HepG2 (cell line): Measurements from ENCODE around the gene CSNK1D. TPM values are rescaled to one million over a fixed set of nuclear protein-coding genes. Genes with fewer than 3 reads are reported as not detected.
A peak's percentile ranks its signal among the peaks of the same experiment; 100 is the strongest.

Experiments
- HNRNPH1 ChIP-seq: fragments of 200-400 bp; formaldehyde crosslinking; optimal IDR thresholded peaks from 2 replicates; pipeline ENCODE3; 2017; ENCODE audit warnings: mild to moderate bottlenecking, low read depth, low read length
- MXD4 ChIP-seq: IDR thresholded peaks from 2 replicates; pipeline ENCODE4 v1.6.1; 2016; ENCODE audit warnings: mild to moderate bottlenecking, missing biosample characterization, missing genetic modification reagents
- RELA ChIP-seq: sonication (generic); formaldehyde crosslinking; IDR thresholded peaks from 2 replicates; pipeline ENCODE4 v1.4.0; 2020; ENCODE audit warnings: missing genetic modification reagents
- SMAD9 ChIP-seq: sonication (generic); formaldehyde crosslinking; IDR thresholded peaks from 2 replicates; pipeline ENCODE4 v1.5.1; 2020; ENCODE audit warnings: mild to moderate bottlenecking, missing genetic modification reagents
- ZBTB38 ChIP-seq: sonication (generic); formaldehyde crosslinking; IDR thresholded peaks from 2 replicates; pipeline ENCODE4 v1.5.1; 2020; ENCODE audit warnings: mild to moderate bottlenecking, missing genetic modification reagents
- ZC3H4 ChIP-seq: sonication (generic); formaldehyde crosslinking; IDR thresholded peaks from 2 replicates; pipeline ENCODE4 v1.4.0; 2020; ENCODE audit warnings: missing genetic modification reagents, borderline replicate concordance
- ZNF256 ChIP-seq: sonication (generic); formaldehyde crosslinking; conservative IDR thresholded peaks from 2 replicates; pipeline ENCODE4 v1.4.0; 2020; ENCODE audit warnings: missing genetic modification reagents
- ZNF501 ChIP-seq: sonication (generic); formaldehyde crosslinking; IDR thresholded peaks from 2 replicates; pipeline ENCODE4 v1.5.1; 2020; ENCODE audit warnings: mild to moderate bottlenecking, moderate library complexity, missing genetic modification reagents
- polyA plus RNA-seq, 8 experiments: library from polyadenylated mRNA; depleted of rRNA in 3 of 8; stranded (reverse) in 7 of 8; unstranded in 1 of 8; fragments of >200 nt; fragmentation: Illumina TruSeq in 4 of 8; extraction: Trizol in 4 of 8; gene quantifications; 2 replicates each; pipeline versions ENCODE4 v1.2.1 to v1.2.3, GENCODE V29; 2011 to 2016; ENCODE audit warnings: low read depth in 4 of 8, missing spikeins in 1 of 8, mixed read lengths in 1 of 8; ENCODE audit not compliant: insufficient read depth in 1 of 8
- total RNA-seq, 5 experiments: library from RNA; depleted of rRNA; stranded (reverse); fragments of >200 nt; fragmentation: Illumina TruSeq; extraction: Trizol; gene quantifications; 2 replicates each; pipeline ENCODE4 v1.2.3, GENCODE V29; 2016; ENCODE audit warnings: low read depth in 1 of 5
- TF ChIP-seq, protein P1 (sequence below): sonication (generic); formaldehyde crosslinking; IDR thresholded peaks from 2 replicates; pipeline ENCODE4 v1.4.0; 2020; ENCODE audit warnings: missing genetic modification reagents
- TF ChIP-seq, protein P2 (sequence below): sonication (generic); formaldehyde crosslinking; IDR thresholded peaks from 2 replicates; pipeline ENCODE4 v1.4.0; 2020; ENCODE audit warnings: mild to moderate bottlenecking, missing genetic modification reagents
- TF ChIP-seq, protein P3 (sequence below): sonication (generic); formaldehyde crosslinking; IDR thresholded peaks from 2 replicates; pipeline ENCODE4 v1.8.0; 2022; ENCODE audit warnings: mild to moderate bottlenecking, missing genetic modification reagents, borderline replicate concordance
- TF ChIP-seq, protein P4 (sequence below): sonication (generic); formaldehyde crosslinking; IDR thresholded peaks from 2 replicates; pipeline ENCODE4 v1.8.1; 2023; ENCODE audit warnings: missing genetic modification reagents, mild to moderate bottlenecking, borderline replicate concordance
- TF ChIP-seq, protein P5 (sequence below): sonication (generic); formaldehyde crosslinking; IDR thresholded peaks from 2 replicates; pipeline ENCODE4 v1.5.0; 2020; ENCODE audit warnings: missing genetic modification reagents, mild to moderate bottlenecking, borderline replicate concordance
- TF ChIP-seq, protein P6 (sequence below): sonication (generic); formaldehyde crosslinking; IDR thresholded peaks from 2 replicates; pipeline ENCODE4 v1.9.0; 2021; ENCODE audit warnings: missing genetic modification reagents, borderline replicate concordance
- TF ChIP-seq, protein P7 (sequence below): sonication (generic); formaldehyde crosslinking; IDR thresholded peaks from 2 replicates; pipeline ENCODE4 v1.4.0; 2020; ENCODE audit warnings: mild to moderate bottlenecking, low read depth, missing genetic modification reagents
- TF ChIP-seq, protein P8 (sequence below): sonication (generic); formaldehyde crosslinking; IDR thresholded peaks from 2 replicates; pipeline ENCODE4 v1.4.0; 2020; ENCODE audit warnings: mild to moderate bottlenecking, low read depth, missing genetic modification reagents

The CSNK1D gene
- total and polyA plus RNA-seq, 2 of the 13 experiments (the other 11 are each of a cell fraction or from before 2014, with no cell fraction given), result 31.5 to 128 TPM

DNA sequence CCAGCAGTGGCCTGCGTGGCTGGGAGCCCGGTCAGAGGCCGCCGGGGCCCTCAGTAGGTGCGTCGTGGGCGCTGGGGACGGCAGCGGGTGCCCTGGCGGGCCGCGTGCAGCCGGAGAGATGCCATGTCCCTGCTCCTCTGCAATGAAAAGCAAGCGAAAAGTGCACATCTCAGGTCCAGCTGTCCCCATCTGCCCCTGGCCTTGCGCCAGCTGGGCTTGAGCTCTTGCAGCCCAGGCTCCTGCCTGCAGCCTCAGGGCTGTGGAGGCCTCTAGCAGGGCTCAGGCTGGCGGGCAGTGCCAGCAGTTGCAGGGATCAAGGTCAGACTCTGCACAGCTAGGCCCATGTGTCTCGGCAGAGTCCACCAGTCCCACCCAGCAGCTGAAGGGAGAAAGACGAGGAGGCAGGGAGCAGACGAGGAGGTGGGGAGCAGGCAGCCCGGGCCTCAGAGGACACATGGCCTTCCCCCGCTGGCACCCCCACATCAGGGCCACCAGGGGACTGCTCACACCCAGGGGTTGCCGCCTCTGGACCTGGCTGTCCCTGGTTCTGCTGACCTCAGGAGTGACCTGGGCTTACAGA lies 33.5 kb downstream of the CSNK1D start (continued):
- TF ChIP-seq, protein P1, sequence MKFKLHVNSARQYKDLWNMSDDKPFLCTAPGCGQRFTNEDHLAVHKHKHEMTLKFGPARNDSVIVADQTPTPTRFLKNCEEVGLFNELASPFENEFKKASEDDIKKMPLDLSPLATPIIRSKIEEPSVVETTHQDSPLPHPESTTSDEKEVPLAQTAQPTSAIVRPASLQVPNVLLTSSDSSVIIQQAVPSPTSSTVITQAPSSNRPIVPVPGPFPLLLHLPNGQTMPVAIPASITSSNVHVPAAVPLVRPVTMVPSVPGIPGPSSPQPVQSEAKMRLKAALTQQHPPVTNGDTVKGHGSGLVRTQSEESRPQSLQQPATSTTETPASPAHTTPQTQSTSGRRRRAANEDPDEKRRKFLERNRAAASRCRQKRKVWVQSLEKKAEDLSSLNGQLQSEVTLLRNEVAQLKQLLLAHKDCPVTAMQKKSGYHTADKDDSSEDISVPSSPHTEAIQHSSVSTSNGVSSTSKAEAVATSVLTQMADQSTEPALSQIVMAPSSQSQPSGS, result 0 out of 2 replicates have a peak, but pooled peaks have one; percentile 25
- TF ChIP-seq, protein P2, sequence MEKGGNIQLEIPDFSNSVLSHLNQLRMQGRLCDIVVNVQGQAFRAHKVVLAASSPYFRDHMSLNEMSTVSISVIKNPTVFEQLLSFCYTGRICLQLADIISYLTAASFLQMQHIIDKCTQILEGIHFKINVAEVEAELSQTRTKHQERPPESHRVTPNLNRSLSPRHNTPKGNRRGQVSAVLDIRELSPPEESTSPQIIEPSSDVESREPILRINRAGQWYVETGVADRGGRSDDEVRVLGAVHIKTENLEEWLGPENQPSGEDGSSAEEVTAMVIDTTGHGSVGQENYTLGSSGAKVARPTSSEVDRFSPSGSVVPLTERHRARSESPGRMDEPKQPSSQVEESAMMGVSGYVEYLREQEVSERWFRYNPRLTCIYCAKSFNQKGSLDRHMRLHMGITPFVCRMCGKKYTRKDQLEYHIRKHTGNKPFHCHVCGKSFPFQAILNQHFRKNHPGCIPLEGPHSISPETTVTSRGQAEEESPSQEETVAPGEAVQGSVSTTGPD (CRISPR knock-in tag), result no peak
- TF ChIP-seq ZNF256 (CRISPR knock-in tag) (0 out of 2 replicates have a peak, but pooled peaks have one; percentile 16), ZC3H4 (CRISPR knock-in tag) (no peak), RELA (CRISPR knock-in tag) (no peak), SMAD9 (CRISPR knock-in tag) (no peak), MXD4 (CRISPR knock-in tag) (0 out of 2 replicates have a peak, but pooled peaks have one; percentile 50), ZNF501 (CRISPR knock-in tag) (peak; percentile 71), ZBTB38 (CRISPR knock-in tag) (peak; percentile 98), HNRNPH1 (no peak)
- TF ChIP-seq, protein P3, sequence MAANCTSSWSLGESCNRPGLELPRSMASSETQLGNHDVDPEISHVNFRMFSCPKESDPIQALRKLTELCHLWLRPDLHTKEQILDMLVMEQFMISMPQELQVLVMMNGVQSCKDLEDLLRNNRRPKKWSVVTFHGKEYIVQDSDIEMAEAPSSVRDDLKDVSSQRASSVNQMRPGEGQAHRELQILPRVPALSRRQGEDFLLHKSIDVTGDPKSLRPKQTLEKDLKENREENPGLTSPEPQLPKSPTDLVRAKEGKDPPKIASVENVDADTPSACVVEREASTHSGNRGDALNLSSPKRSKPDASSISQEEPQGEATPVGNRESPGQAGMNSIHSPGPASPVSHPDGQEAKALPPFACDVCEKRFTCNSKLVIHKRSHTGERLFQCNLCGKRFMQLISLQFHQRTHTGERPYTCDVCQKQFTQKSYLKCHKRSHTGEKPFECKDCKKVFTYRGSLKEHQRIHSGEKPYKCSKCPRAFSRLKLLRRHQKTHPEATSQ (CRISPR knock-in tag), result 0 out of 2 replicates have a peak, but pooled peaks have one; percentile 51
- TF ChIP-seq, protein P4, sequence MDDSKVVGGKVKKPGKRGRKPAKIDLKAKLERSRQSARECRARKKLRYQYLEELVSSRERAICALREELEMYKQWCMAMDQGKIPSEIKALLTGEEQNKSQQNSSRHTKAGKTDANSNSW (CRISPR knock-in tag), result no peak
- TF ChIP-seq, protein P5, sequence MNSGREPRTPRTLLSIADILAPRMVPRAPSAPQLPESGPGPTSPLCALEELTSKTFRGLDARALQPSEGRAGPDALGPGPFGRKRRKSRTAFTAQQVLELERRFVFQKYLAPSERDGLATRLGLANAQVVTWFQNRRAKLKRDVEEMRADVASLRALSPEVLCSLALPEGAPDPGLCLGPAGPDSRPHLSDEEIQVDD (CRISPR knock-in tag), result no peak; the same call in 1 of the 2 replicates
- TF ChIP-seq, protein P6, sequence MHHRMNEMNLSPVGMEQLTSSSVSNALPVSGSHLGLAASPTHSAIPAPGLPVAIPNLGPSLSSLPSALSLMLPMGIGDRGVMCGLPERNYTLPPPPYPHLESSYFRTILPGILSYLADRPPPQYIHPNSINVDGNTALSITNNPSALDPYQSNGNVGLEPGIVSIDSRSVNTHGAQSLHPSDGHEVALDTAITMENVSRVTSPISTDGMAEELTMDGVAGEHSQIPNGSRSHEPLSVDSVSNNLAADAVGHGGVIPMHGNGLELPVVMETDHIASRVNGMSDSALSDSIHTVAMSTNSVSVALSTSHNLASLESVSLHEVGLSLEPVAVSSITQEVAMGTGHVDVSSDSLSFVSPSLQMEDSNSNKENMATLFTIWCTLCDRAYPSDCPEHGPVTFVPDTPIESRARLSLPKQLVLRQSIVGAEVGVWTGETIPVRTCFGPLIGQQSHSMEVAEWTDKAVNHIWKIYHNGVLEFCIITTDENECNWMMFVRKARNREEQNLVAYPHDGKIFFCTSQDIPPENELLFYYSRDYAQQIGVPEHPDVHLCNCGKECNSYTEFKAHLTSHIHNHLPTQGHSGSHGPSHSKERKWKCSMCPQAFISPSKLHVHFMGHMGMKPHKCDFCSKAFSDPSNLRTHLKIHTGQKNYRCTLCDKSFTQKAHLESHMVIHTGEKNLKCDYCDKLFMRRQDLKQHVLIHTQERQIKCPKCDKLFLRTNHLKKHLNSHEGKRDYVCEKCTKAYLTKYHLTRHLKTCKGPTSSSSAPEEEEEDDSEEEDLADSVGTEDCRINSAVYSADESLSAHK (CRISPR knock-in tag), result no peak
- TF ChIP-seq, protein P7, sequence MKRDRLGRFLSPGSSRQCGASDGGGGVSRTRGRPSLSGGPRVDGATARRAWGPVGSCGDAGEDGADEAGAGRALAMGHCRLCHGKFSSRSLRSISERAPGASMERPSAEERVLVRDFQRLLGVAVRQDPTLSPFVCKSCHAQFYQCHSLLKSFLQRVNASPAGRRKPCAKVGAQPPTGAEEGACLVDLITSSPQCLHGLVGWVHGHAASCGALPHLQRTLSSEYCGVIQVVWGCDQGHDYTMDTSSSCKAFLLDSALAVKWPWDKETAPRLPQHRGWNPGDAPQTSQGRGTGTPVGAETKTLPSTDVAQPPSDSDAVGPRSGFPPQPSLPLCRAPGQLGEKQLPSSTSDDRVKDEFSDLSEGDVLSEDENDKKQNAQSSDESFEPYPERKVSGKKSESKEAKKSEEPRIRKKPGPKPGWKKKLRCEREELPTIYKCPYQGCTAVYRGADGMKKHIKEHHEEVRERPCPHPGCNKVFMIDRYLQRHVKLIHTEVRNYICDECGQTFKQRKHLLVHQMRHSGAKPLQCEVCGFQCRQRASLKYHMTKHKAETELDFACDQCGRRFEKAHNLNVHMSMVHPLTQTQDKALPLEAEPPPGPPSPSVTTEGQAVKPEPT, result no peak; the same call in none of the 2 replicates
- TF ChIP-seq, protein P8, sequence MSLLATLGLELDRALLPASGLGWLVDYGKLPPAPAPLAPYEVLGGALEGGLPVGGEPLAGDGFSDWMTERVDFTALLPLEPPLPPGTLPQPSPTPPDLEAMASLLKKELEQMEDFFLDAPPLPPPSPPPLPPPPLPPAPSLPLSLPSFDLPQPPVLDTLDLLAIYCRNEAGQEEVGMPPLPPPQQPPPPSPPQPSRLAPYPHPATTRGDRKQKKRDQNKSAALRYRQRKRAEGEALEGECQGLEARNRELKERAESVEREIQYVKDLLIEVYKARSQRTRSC (CRISPR knock-in tag), result no peak; the same call in 1 of the 2 replicates
